HepG2 (cell line): ENCODE data around the gene ZNF148. TPM values are rescaled to one million over a fixed set of nuclear protein-coding genes. Genes with fewer than 3 reads are reported as not detected.

ENCODE experiments used
- BHLHE40 ChIP-seq: IDR thresholded peaks from 2 replicates; pipeline ENCODE4 v1.6.1; 2011; ENCODE audit warnings: low read length, improper control_type of control experiment
- FOXP1 ChIP-seq, 2 experiments: fragments of 450-650 bp in 1 of 2; IDR thresholded peaks; 2 replicates each; pipeline ENCODE4 v1.6.1; 2017 to 2018; ENCODE audit warnings: antibody characterized with exemption in 1 of 2
- MTA1 ChIP-seq: sonication (generic); formaldehyde crosslinking; IDR thresholded peaks from 2 replicates; pipeline ENCODE4 v1.4.0; 2020; ENCODE audit warnings: missing genetic modification reagents, mild to moderate bottlenecking, borderline replicate concordance
- TARDBP ChIP-seq: sonication (generic); formaldehyde crosslinking; IDR thresholded peaks from 2 replicates; pipeline ENCODE4 v1.8.0; 2022; ENCODE audit warnings: mild to moderate bottlenecking, missing genetic modification reagents
- TEAD3 ChIP-seq: optimal IDR thresholded peaks from 2 replicates; pipeline ENCODE3; 2016; ENCODE audit warnings: borderline replicate concordance
- THAP8 ChIP-seq: sonication (generic); formaldehyde crosslinking; IDR thresholded peaks from 2 replicates; pipeline ENCODE4 v1.5.1; 2020; ENCODE audit warnings: missing genetic modification reagents, mild to moderate bottlenecking, borderline replicate concordance
- ZBTB4 ChIP-seq: sonication (generic); formaldehyde crosslinking; IDR thresholded peaks from 2 replicates; pipeline ENCODE4 v1.4.0; 2020; ENCODE audit warnings: missing genetic modification reagents, mild to moderate bottlenecking, borderline replicate concordance
- ZNF503 ChIP-seq: sonication (generic); formaldehyde crosslinking; IDR thresholded peaks from 2 replicates; pipeline ENCODE4 v1.4.0; 2020; ENCODE audit warnings: missing genetic modification reagents
- ZNF567 ChIP-seq: sonication (generic); formaldehyde crosslinking; IDR thresholded peaks from 2 replicates; pipeline ENCODE4 v1.8.1; 2023; ENCODE audit warnings: mild to moderate bottlenecking, missing genetic modification reagents, borderline replicate concordance
- ZNF574 ChIP-seq: sonication (generic); formaldehyde crosslinking; IDR thresholded peaks from 2 replicates; pipeline ENCODE4 v1.4.0; 2020; ENCODE audit warnings: missing genetic modification reagents
- polyA plus RNA-seq, 8 experiments: library from polyadenylated mRNA; depleted of rRNA in 3 of 8; stranded (reverse) in 7 of 8; unstranded in 1 of 8; fragments of >200 nt; fragmentation: Illumina TruSeq in 4 of 8; extraction: Trizol in 4 of 8; gene quantifications; 2 replicates each; pipeline versions ENCODE4 v1.2.1 to v1.2.3, GENCODE V29; 2011 to 2016; ENCODE audit warnings: low read depth in 4 of 8, missing spikeins in 1 of 8, mixed read lengths in 1 of 8; ENCODE audit not compliant: insufficient read depth in 1 of 8
- total RNA-seq, 5 experiments: library from RNA; depleted of rRNA; stranded (reverse); fragments of >200 nt; fragmentation: Illumina TruSeq; extraction: Trizol; gene quantifications; 2 replicates each; pipeline ENCODE4 v1.2.3, GENCODE V29; 2016; ENCODE audit warnings: low read depth in 1 of 5
- TF ChIP-seq, protein P1 (sequence below): sonication (generic); formaldehyde crosslinking; IDR thresholded peaks from 2 replicates; pipeline ENCODE4 v1.8.1; 2023; ENCODE audit warnings: mild to moderate bottlenecking, missing genetic modification reagents
- TF ChIP-seq, protein P2 (sequence below): sonication (generic); formaldehyde crosslinking; IDR thresholded peaks from 2 replicates; pipeline ENCODE4 v1.4.0; 2020; ENCODE audit warnings: mild to moderate bottlenecking, low read depth, missing genetic modification reagents
- TF ChIP-seq, protein P3 (sequence below): sonication (generic); formaldehyde crosslinking; IDR thresholded peaks from 2 replicates; pipeline ENCODE4 v1.4.0; 2020; ENCODE audit warnings: missing genetic modification reagents, low read depth, mild to moderate bottlenecking, borderline replicate concordance

The ZNF148 gene
- total and polyA plus RNA-seq, 2 of the 13 experiments (the other 11 are each of a cell fraction or from before 2014, with no cell fraction given): 10.6 to 36.1 TPM

GRCh38 chr3:125357032-125357658 is 18.0 kb downstream of the ZNF148 start (continued):
- TF ChIP-seq, protein P1, sequence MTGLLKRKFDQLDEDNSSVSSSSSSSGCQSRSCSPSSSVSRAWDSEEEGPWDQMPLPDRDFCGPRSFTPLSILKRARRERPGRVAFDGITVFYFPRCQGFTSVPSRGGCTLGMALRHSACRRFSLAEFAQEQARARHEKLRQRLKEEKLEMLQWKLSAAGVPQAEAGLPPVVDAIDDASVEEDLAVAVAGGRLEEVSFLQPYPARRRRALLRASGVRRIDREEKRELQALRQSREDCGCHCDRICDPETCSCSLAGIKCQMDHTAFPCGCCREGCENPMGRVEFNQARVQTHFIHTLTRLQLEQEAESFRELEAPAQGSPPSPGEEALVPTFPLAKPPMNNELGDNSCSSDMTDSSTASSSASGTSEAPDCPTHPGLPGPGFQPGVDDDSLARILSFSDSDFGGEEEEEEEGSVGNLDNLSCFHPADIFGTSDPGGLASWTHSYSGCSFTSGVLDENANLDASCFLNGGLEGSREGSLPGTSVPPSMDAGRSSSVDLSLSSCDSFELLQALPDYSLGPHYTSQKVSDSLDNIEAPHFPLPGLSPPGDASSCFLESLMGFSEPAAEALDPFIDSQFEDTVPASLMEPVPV (CRISPR knock-in tag): peak; percentile 60; the same call in 1 of the 2 replicates
- TF ChIP-seq ZNF567 (peak; percentile 61; the same call in 1 of the 2 replicates), ZNF574 (CRISPR knock-in tag) (peak; percentile 79), THAP8 (CRISPR knock-in tag) (peak; percentile 70; the same call in 1 of the 2 replicates), TEAD3 (CRISPR knock-in tag) (peak; percentile 45), ZNF503 (CRISPR knock-in tag) (0 out of 2 replicates have a peak, but pooled peaks have one; percentile 18), ZBTB4 (CRISPR knock-in tag) (peak; percentile 18; the same call in 1 of the 2 replicates), BHLHE40 (0 out of 2 replicates have a peak, but pooled peaks have one; percentile 38), TARDBP (CRISPR knock-in tag) (peak; percentile 52; the same call in 1 of the 2 replicates), MTA1 (CRISPR knock-in tag) (peak; percentile 90; the same call in 1 of the 2 replicates), FOXP1 (IDR thresholded peaks at IDR 0.05) (no peak), FOXP1 (CRISPR knock-in tag; IDR thresholded peaks at IDR 0.05) (0 out of 2 replicates have a peak, but pooled peaks have one; percentile 9)
- TF ChIP-seq, protein P2, sequence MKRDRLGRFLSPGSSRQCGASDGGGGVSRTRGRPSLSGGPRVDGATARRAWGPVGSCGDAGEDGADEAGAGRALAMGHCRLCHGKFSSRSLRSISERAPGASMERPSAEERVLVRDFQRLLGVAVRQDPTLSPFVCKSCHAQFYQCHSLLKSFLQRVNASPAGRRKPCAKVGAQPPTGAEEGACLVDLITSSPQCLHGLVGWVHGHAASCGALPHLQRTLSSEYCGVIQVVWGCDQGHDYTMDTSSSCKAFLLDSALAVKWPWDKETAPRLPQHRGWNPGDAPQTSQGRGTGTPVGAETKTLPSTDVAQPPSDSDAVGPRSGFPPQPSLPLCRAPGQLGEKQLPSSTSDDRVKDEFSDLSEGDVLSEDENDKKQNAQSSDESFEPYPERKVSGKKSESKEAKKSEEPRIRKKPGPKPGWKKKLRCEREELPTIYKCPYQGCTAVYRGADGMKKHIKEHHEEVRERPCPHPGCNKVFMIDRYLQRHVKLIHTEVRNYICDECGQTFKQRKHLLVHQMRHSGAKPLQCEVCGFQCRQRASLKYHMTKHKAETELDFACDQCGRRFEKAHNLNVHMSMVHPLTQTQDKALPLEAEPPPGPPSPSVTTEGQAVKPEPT (CRISPR knock-in tag): 0 out of 2 replicates have a peak, but pooled peaks have one; percentile 27
- TF ChIP-seq, protein P3, sequence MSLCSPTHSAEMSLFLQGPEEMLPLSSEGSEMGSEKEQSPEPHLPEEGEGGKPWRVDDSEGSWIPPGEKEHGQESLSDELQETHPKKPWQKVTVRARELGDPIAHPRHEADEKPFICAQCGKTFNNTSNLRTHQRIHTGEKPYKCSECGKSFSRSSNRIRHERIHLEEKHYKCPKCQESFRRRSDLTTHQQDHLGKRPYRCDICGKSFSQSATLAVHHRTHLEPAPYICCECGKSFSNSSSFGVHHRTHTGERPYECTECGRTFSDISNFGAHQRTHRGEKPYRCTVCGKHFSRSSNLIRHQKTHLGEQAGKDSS (CRISPR knock-in tag): no peak
